Measurements from ENCODE around the gene ABCB8. TPM values are rescaled to one million over a fixed set of nuclear protein-coding genes. Genes with fewer than 3 reads are reported as not detected.

The ABCB8 gene
- total and polyA plus RNA-seq, 5 donors from 2014 or later = 16.9 to 61.4 (median 19.5) TPM

GRCh38 chr7:151016942-151017341 is 11.3 kb upstream of the ABCB8 start:
- ATAC-seq (ENCODE audit: low read depth in 2 of 2) (no peak), DNase-seq (no peak)
- Mint-ChIP-seq H3K36me3 (peaks cover 15% of the 10 kb centered on the region), H3K4me3 (peak overlapping the region; percentile 28 to 89 (median 86)), H3K27ac (peak overlapping the region; percentile 82 to 95 (median 94)), H3K9me3 (peaks cover 0 to 4% (median 2%) of the 10 kb centered on the region in 7 donors), H3K4me1 (peaks cover 19 to 75% (median 46%) of the 10 kb centered on the region in 4 donors), H3K27me3 (peaks cover 40% of the 10 kb centered on the region)
- H3K36me3 ChIP-seq (ENCODE audit: control insufficient read depth, insufficient read depth, low read length) = no peaks in the 10 kb centered on the region
- no peaks in the 10 kb centered on the region for H3K9me3 ChIP-seq (ENCODE audit: control insufficient read depth in 2 of 2, low read length in 2 of 2)
- peaks cover 70% of the 10 kb centered on the region for H3K4me1 ChIP-seq (ENCODE audit: control insufficient read depth, insufficient read depth, low read length, poor library complexity, severe bottlenecking)
- H3K27me3 ChIP-seq (ENCODE audit: control insufficient read depth, insufficient read depth, low read length) = peaks cover 5% of the 10 kb centered on the region
- no peak overlapping the region for H3K4me3 ChIP-seq (ENCODE audit: low read depth, low read length)
- H3K27ac ChIP-seq (ENCODE audit: insufficient read depth, low read length, poor library complexity, severe bottlenecking) = no peak overlapping the region

- H3K27ac Mint-ChIP-seq = peak overlapping the region; percentile 89 to 95 (median 94)
- ATAC-seq (ENCODE audit: low read depth in 2 of 2) = no peak
Measured at GRCh38 chr7:151017370-151017952, 10.8 kb upstream of the ABCB8 start.

GRCh38 chr7:151017953-151018420 is 10.3 kb upstream of the ABCB8 start:
- Histone ChIP-seq H3K4me3 (ENCODE audit: low read depth, low read length) (peak overlapping the region; percentile 19), H3K9me3 (ENCODE audit: control insufficient read depth in 2 of 2, low read length in 2 of 2) (no peaks in the 10 kb centered on the region), H3K36me3 (ENCODE audit: control insufficient read depth, insufficient read depth, low read length) (no peaks in the 10 kb centered on the region), H3K27me3 (ENCODE audit: control insufficient read depth, insufficient read depth, low read length) (peaks cover 5% of the 10 kb centered on the region), H3K27ac (ENCODE audit: insufficient read depth, low read length, poor library complexity, severe bottlenecking) (peak overlapping the region; percentile 63), H3K4me1 (ENCODE audit: control insufficient read depth, insufficient read depth, low read length, poor library complexity, severe bottlenecking) (peaks cover 59% of the 10 kb centered on the region)
- H3K27ac Mint-ChIP-seq = peak overlapping the region; percentile 89 to 95 (median 94)
- H3K4me1 Mint-ChIP-seq = peaks cover 19 to 64% (median 38%) of the 10 kb centered on the region in 4 donors
- ATAC-seq (ENCODE audit: low read depth in 2 of 2) (peak; percentile 59 to 62), DNase-seq (peak; percentile 71 to 82 (median 80))
- peaks cover 43% of the 10 kb centered on the region for H3K27me3 Mint-ChIP-seq
- H3K4me3 Mint-ChIP-seq = peak overlapping the region; percentile 84 to 89 (median 89)
- peaks cover 7% of the 10 kb centered on the region for H3K36me3 Mint-ChIP-seq
- H3K9me3 Mint-ChIP-seq = peaks cover 0 to 4% (median 0%) of the 10 kb centered on the region in 7 donors

More at GRCh38 chr7:151017370-151017952, 10.8 kb upstream of the ABCB8 start:
- H3K36me3 ChIP-seq (ENCODE audit: control insufficient read depth, insufficient read depth, low read length) = no peaks in the 10 kb centered on the region
- H3K36me3 Mint-ChIP-seq = peaks cover 10% of the 10 kb centered on the region
- peaks cover 65% of the 10 kb centered on the region for H3K4me1 ChIP-seq (ENCODE audit: control insufficient read depth, insufficient read depth, low read length, poor library complexity, severe bottlenecking)
- no peak overlapping the region for H3K4me3 ChIP-seq (ENCODE audit: low read depth, low read length)
- peaks cover 0 to 4% (median 2%) of the 10 kb centered on the region in 7 donors for H3K9me3 Mint-ChIP-seq
- H3K27ac ChIP-seq (ENCODE audit: insufficient read depth, low read length, poor library complexity, severe bottlenecking) = peak overlapping the region; percentile 63
- no peak for DNase-seq
- H3K27me3 ChIP-seq (ENCODE audit: control insufficient read depth, insufficient read depth, low read length) = peaks cover 5% of the 10 kb centered on the region
- H3K4me1 Mint-ChIP-seq = peaks cover 19 to 69% (median 41%) of the 10 kb centered on the region in 4 donors
- H3K9me3 ChIP-seq (ENCODE audit: control insufficient read depth in 2 of 2, low read length in 2 of 2) = no peaks in the 10 kb centered on the region
- H3K27me3 Mint-ChIP-seq = peaks cover 40% of the 10 kb centered on the region
- H3K4me3 Mint-ChIP-seq = peak overlapping the region; percentile 84 to 89 (median 89)

- H3K36me3 ChIP-seq (ENCODE audit: control insufficient read depth, insufficient read depth, low read length) = no peaks in the 10 kb centered on the region
- no peak overlapping the region for H3K4me3 ChIP-seq (ENCODE audit: low read depth, low read length)
- peaks cover 54% of the 10 kb centered on the region for H3K4me1 ChIP-seq (ENCODE audit: control insufficient read depth, insufficient read depth, low read length, poor library complexity, severe bottlenecking)
- ATAC-seq (ENCODE audit: low read depth in 2 of 2) (peak; percentile 37 to 39), DNase-seq (peak; percentile 42 to 62 (median 60))
- Mint-ChIP-seq H3K27me3 (peaks cover 46% of the 10 kb centered on the region), H3K27ac (peak overlapping the region; percentile 89 to 95 (median 94)), H3K4me1 (peaks cover 19 to 60% (median 38%) of the 10 kb centered on the region in 4 donors), H3K36me3 (peaks cover 7% of the 10 kb centered on the region), H3K4me3 (peak overlapping the region; percentile 84 to 89 (median 89)), H3K9me3 (peaks cover 0 to 4% (median 0%) of the 10 kb centered on the region in 7 donors)
- no peak overlapping the region for H3K27ac ChIP-seq (ENCODE audit: insufficient read depth, low read length, poor library complexity, severe bottlenecking)
- no peaks in the 10 kb centered on the region for H3K9me3 ChIP-seq (ENCODE audit: control insufficient read depth in 2 of 2, low read length in 2 of 2)
- peaks cover 5% of the 10 kb centered on the region for H3K27me3 ChIP-seq (ENCODE audit: control insufficient read depth, insufficient read depth, low read length)
Measured at GRCh38 chr7:151018421-151019129, 9.7 kb upstream of the ABCB8 start.

- peaks cover 41% of the 10 kb centered on the region for H3K27me3 Mint-ChIP-seq
- Histone ChIP-seq H3K4me1 (ENCODE audit: control insufficient read depth, insufficient read depth, low read length, poor library complexity, severe bottlenecking) (peaks cover 48% of the 10 kb centered on the region), H3K27ac (ENCODE audit: insufficient read depth, low read length, poor library complexity, severe bottlenecking) (no peak overlapping the region), H3K27me3 (ENCODE audit: control insufficient read depth, insufficient read depth, low read length) (peaks cover 5% of the 10 kb centered on the region), H3K9me3 (ENCODE audit: control insufficient read depth in 2 of 2, low read length in 2 of 2) (no peaks in the 10 kb centered on the region), H3K36me3 (ENCODE audit: control insufficient read depth, insufficient read depth, low read length) (no peaks in the 10 kb centered on the region), H3K4me3 (ENCODE audit: low read depth, low read length) (no peak overlapping the region)
- no peak for ATAC-seq (ENCODE audit: low read depth in 2 of 2)
- H3K4me3 Mint-ChIP-seq = peak overlapping the region; percentile 80 to 91 (median 85)
- H3K4me1 Mint-ChIP-seq = peaks cover 18 to 55% (median 35%) of the 10 kb centered on the region in 4 donors
- H3K36me3 Mint-ChIP-seq = peaks cover 7% of the 10 kb centered on the region
- peaks cover 0 to 3% (median 0%) of the 10 kb centered on the region in 7 donors for H3K9me3 Mint-ChIP-seq
- peak overlapping the region in 1 of 3 donors; percentile 87 for H3K27ac Mint-ChIP-seq
- no peak for DNase-seq
Measured at GRCh38 chr7:151019130-151019447, 9.2 kb upstream of the ABCB8 start.

GRCh38 chr7:151020231-151020630 is 8.0 kb upstream of the ABCB8 start:
- Histone ChIP-seq H3K36me3 (ENCODE audit: control insufficient read depth, insufficient read depth, low read length) (no peaks in the 10 kb centered on the region), H3K27ac (ENCODE audit: insufficient read depth, low read length, poor library complexity, severe bottlenecking) (no peak overlapping the region), H3K9me3 (ENCODE audit: control insufficient read depth in 2 of 2, low read length in 2 of 2) (no peaks in the 10 kb centered on the region), H3K27me3 (ENCODE audit: control insufficient read depth, insufficient read depth, low read length) (peaks cover 5% of the 10 kb centered on the region), H3K4me3 (ENCODE audit: low read depth, low read length) (no peak overlapping the region), H3K4me1 (ENCODE audit: control insufficient read depth, insufficient read depth, low read length, poor library complexity, severe bottlenecking) (peaks cover 37% of the 10 kb centered on the region)
- Mint-ChIP-seq H3K9me3 (peaks cover 0 to 3% (median 0%) of the 10 kb centered on the region in 7 donors), H3K36me3 (peaks cover 3% of the 10 kb centered on the region), H3K27me3 (peaks cover 44% of the 10 kb centered on the region), H3K4me3 (peak overlapping the region in 2 of 4 donors; percentile 79 to 89), H3K27ac (peak overlapping the region in 1 of 3 donors; percentile 26), H3K4me1 (peaks cover 9 to 44% (median 25%) of the 10 kb centered on the region in 4 donors)
- ATAC-seq (ENCODE audit: low read depth in 2 of 2) (no peak), DNase-seq (no peak)

- Histone ChIP-seq H3K4me1 (ENCODE audit: control insufficient read depth, insufficient read depth, low read length, poor library complexity, severe bottlenecking) (peaks cover 12% of the 10 kb centered on the region), H3K36me3 (ENCODE audit: control insufficient read depth, insufficient read depth, low read length) (no peaks in the 10 kb centered on the region), H3K4me3 (ENCODE audit: low read depth, low read length) (no peak overlapping the region), H3K27ac (ENCODE audit: insufficient read depth, low read length, poor library complexity, severe bottlenecking) (no peak overlapping the region), H3K27me3 (ENCODE audit: control insufficient read depth, insufficient read depth, low read length) (peaks cover 5% of the 10 kb centered on the region), H3K9me3 (ENCODE audit: control insufficient read depth in 2 of 2, low read length in 2 of 2) (no peaks in the 10 kb centered on the region)
- H3K4me1 Mint-ChIP-seq = peaks cover 6 to 29% (median 15%) of the 10 kb centered on the region in 4 donors
- ATAC-seq (ENCODE audit: low read depth in 2 of 2) (no peak), DNase-seq (no peak)
- no peaks in the 10 kb centered on the region for H3K36me3 Mint-ChIP-seq
- H3K9me3 Mint-ChIP-seq = peaks cover 0 to 3% (median 0%) of the 10 kb centered on the region in 7 donors
- peak overlapping the region in 1 of 3 donors; percentile 60 for H3K27ac Mint-ChIP-seq
- H3K4me3 Mint-ChIP-seq = peak overlapping the region in 1 of 4 donors; percentile 1
- peaks cover 45% of the 10 kb centered on the region for H3K27me3 Mint-ChIP-seq
Measured at GRCh38 chr7:151023232-151023631, 5.0 kb upstream of the ABCB8 start.

All from CD4-positive, CD25-positive, alpha-beta regulatory T cell (primary cell).